Stimulated activated CD4-positive, alpha-beta T cell treated with anti-CD3 and anti-CD28 coated beads, Interleukin-15, amount 100 ng/mL, for 48 hours (primary cell): ENCODE data around the gene TBC1D21.
A peak's percentile ranks its signal among the peaks of the same experiment; 100 is the strongest.

Source experiments
- DNase-seq, 2 donors: peaks; one replicate each; pipeline ENCODE4 v3.0.0-alpha.2; 2020; ENCODE audit warnings: low read depth in 2 of 2

The TBC1D21 gene

GRCh38 chr15:73889053-73889761, 15.8 kb downstream of the TBC1D21 start:
- no peak for DNase-seq

GRCh38 chr15:73889762-73890124, 16.4 kb downstream of the TBC1D21 start:
- DNase-seq, result no peak

GRCh38 chr15:73891328-73892315, 18.3 kb downstream of the TBC1D21 start:
- DNase-seq, result no peak

- DNase-seq, result no peak
These were observed 19.3 kb downstream of the TBC1D21 start for GRCh38 chr15:73892446-73893226.

GRCh38 chr15:73894133-73894814, 20.9 kb downstream of the TBC1D21 start:
- no peak for DNase-seq

GRCh38 chr15:73897441-73898261, 24.3 kb downstream of the TBC1D21 start:
- peak; percentile 31 to 58 for DNase-seq

- DNase-seq, result no peak
These were observed 26.1 kb downstream of the TBC1D21 start for GRCh38 chr15:73899197-73900094.

GRCh38 chr15:73900095-73900712, 26.8 kb downstream of the TBC1D21 start:
- DNase-seq, result no peak

- no peak for DNase-seq
These were observed 27.9 kb downstream of the TBC1D21 start for GRCh38 chr15:73901126-73901810.

- no peak for DNase-seq
These were observed 29.0 kb downstream of the TBC1D21 start for GRCh38 chr15:73902121-73903020.

- no peak for DNase-seq
These were observed 30.9 kb downstream of the TBC1D21 start for GRCh38 chr15:73904026-73904815.

- DNase-seq, result no peak
These were observed 32.0 kb downstream of the TBC1D21 start for GRCh38 chr15:73905225-73905827.

- DNase-seq, result no peak
These were observed 33.1 kb downstream of the TBC1D21 start for GRCh38 chr15:73906346-73907034.

GRCh38 chr15:73907035-73907408, 33.7 kb downstream of the TBC1D21 start:
- no peak for DNase-seq

GRCh38 chr15:73908030-73908821, 34.9 kb downstream of the TBC1D21 start:
- DNase-seq, result peak; percentile 51 to 77
